GM12892 (cell line): ENCODE measurements around the gene EEPD1.

Experiments
- POLR2A ChIP-seq: IDR thresholded peaks from 2 replicates; pipeline ENCODE4 v1.6.1; 2011; ENCODE audit warnings: low read depth, low read length, control low read depth
- POLR2AphosphoS5 ChIP-seq: IDR thresholded peaks from 2 replicates; pipeline ENCODE4 v1.6.1; 2011; ENCODE audit warnings: low read depth, low read length, control low read depth
- TAF1 ChIP-seq: IDR thresholded peaks from 2 replicates; pipeline ENCODE4 v1.6.1; 2011; ENCODE audit warnings: low read depth, mild to moderate bottlenecking, control low read depth, low read length, borderline replicate concordance

GRCh38 chr7:36145686-36146085 is 7.4 kb upstream of the EEPD1 start:
- no peak for TF ChIP-seq POLR2AphosphoS5
- no peak for TF ChIP-seq POLR2A
- no peak for TF ChIP-seq TAF1
